Prostate gland (tissue), 2 donors: ENCODE data around the gene LRP2.

Experiments
- POLR2A ChIP-seq: fragments of 450-650 bp; IDR thresholded peaks from one replicate; pipeline ENCODE4 v1.6.1; 2016; ENCODE audit warnings: antibody characterized with exemption, mild to moderate bottlenecking
- POLR2AphosphoS5 ChIP-seq: sonication (generic); formaldehyde crosslinking; IDR thresholded peaks from one replicate; pipeline ENCODE4 v1.6.1; 2017; ENCODE audit warnings: antibody characterized with exemption
- TF ChIP-seq, protein P1 (sequence below), 4 experiments: fragments of 200-600 bp in 2 of 4; fragments of 450-650 bp in 2 of 4; sonication (generic) in 2 of 4; IDR thresholded peaks; 1 replicate in 3 of 4; 2 replicates in 1 of 4; pipeline ENCODE4 v1.5.1; 2016 to 2019; ENCODE audit warnings: antibody characterized with exemption in 4 of 4, mild to moderate bottlenecking in 2 of 4, moderate library complexity in 2 of 4

- TF ChIP-seq, protein P1, sequence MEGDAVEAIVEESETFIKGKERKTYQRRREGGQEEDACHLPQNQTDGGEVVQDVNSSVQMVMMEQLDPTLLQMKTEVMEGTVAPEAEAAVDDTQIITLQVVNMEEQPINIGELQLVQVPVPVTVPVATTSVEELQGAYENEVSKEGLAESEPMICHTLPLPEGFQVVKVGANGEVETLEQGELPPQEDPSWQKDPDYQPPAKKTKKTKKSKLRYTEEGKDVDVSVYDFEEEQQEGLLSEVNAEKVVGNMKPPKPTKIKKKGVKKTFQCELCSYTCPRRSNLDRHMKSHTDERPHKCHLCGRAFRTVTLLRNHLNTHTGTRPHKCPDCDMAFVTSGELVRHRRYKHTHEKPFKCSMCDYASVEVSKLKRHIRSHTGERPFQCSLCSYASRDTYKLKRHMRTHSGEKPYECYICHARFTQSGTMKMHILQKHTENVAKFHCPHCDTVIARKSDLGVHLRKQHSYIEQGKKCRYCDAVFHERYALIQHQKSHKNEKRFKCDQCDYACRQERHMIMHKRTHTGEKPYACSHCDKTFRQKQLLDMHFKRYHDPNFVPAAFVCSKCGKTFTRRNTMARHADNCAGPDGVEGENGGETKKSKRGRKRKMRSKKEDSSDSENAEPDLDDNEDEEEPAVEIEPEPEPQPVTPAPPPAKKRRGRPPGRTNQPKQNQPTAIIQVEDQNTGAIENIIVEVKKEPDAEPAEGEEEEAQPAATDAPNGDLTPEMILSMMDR (IDR thresholded peaks at IDR 0.05) = no peak
- TF ChIP-seq POLR2AphosphoS5 (no peak), POLR2A (no peak)
These were observed 132.1 kb downstream of the LRP2 start for GRCh38 chr2:169230204-169230603.
